C4-2B (cell line): ENCODE measurements around the gene TAF13.
"Not testable (repeated sequence)": the region's sequence is repeated elsewhere in the genome, so short reads cannot be mapped to it uniquely, and the experiment has no call there.

ENCODE experiments used
- H3K27ac ChIP-seq: fragments of 450-650 bp; 2 replicates; pipeline ENCODE4 v1.5.1; 2017
- ZFX ChIP-seq: fragments of 450-650 bp; IDR thresholded peaks from 2 replicates; pipeline ENCODE4 v1.6.1; 2017
- TF ChIP-seq, protein P1 (sequence below): fragments of 450-650 bp; conservative IDR thresholded peaks from 2 replicates; pipeline ENCODE4 v1.5.1; 2017; ENCODE audit warnings: mild to moderate bottlenecking

Gene TAF13

DNA sequence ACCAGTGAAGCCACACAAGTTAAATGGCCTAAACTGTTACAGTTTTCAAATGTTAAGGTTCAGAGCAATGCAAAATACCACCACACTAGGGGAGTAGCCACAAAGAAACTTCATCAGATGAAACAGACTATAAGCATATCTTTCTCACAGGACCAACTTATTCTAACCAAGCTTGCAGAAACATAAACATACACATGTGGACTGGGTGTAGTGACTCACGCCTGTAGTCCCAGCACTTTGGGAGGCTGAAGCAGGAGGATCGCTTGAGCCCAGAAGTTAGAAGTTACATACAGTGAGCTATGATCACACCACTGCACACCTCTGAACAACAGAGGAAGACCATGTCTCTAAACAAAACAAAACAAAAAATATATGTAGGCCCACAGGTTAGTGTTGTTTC lies 51.2 kb downstream of the TAF13 start:
- TF ChIP-seq ZFX = no peak
- H3K27ac ChIP-seq = no peak overlapping the region

DNA sequence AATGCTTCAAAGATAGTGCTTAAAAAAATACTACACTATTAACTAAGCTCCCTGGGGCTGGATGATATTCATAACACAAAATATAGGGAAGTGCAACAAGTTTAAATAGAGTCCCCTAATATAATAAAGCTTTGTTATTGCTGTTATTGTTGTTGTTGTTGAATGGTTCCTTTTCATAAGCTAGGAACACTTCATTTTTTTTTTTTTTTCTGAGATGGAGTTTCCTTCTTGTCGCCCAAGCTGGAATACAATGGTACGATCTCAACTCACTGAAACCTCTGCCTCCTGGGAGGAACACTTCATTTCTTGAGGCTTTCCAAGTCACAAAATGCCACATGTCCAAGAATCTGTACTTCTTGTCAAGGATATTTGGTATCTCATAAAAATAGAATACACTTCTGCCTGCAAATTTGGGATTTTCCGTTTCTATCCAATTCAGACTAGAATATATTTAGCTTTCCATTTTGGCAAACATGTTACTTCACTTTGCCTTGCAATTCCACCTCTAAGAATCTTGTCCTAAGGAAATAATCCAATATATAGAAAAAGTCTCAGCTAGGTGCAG lies 55.0 kb downstream of the TAF13 start:
- no peak overlapping the region for H3K27ac ChIP-seq
- no peak for TF ChIP-seq ZFX
- TF ChIP-seq, protein P1, sequence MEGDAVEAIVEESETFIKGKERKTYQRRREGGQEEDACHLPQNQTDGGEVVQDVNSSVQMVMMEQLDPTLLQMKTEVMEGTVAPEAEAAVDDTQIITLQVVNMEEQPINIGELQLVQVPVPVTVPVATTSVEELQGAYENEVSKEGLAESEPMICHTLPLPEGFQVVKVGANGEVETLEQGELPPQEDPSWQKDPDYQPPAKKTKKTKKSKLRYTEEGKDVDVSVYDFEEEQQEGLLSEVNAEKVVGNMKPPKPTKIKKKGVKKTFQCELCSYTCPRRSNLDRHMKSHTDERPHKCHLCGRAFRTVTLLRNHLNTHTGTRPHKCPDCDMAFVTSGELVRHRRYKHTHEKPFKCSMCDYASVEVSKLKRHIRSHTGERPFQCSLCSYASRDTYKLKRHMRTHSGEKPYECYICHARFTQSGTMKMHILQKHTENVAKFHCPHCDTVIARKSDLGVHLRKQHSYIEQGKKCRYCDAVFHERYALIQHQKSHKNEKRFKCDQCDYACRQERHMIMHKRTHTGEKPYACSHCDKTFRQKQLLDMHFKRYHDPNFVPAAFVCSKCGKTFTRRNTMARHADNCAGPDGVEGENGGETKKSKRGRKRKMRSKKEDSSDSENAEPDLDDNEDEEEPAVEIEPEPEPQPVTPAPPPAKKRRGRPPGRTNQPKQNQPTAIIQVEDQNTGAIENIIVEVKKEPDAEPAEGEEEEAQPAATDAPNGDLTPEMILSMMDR = no peak

DNA sequence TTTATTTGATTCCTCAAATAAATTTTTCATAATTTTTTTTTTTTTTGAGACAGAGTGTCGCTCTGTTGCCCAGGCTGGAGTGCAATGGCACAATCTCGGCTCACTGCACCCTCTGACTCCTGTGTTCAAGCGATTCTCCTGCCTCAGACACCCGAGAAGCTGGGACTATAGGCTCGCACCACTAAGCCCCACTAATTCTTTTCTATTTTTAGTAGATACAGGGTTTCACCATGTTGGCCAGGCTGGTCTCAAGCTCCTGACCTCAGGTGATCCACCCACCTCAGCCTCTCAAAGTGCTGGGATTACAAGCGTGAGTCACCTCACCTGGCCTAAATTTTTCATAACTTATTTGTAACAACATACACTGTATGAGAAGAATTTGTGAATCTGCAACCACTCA lies 58.1 kb downstream of the TAF13 start:
- H3K27ac ChIP-seq = not testable (repeated sequence)

DNA sequence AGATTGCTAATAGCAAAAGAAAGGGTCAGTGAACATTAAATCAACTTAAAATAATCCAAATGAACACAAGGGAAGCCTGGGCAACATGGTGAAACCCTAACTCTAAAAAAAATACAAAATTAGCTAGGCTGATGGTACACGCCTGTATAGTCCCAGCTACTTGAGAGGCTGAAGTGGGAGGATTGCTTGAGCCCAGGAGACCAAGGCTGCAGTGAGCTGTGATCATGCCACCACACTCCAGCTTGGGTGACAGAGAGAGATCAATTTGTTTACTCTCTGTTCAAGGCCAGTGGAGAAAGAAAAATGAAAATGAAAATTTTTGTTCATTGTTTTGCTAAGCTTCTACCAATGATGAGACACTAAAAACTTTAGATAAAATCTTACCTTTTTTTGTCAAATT lies 58.7 kb downstream of the TAF13 start:
- TF ChIP-seq ZFX = no peak
- TF ChIP-seq, protein P1 = no peak
- H3K27ac ChIP-seq = no peak overlapping the region
